Cardiac fibroblast (primary cell): ENCODE results near the gene PACRG.
"Not testable (repeated sequence)": the region's sequence is repeated elsewhere in the genome, so short reads cannot be mapped to it uniquely, and the experiment has no call there.

Experiments
- DNase-seq, 2 donors: peaks; one replicate each; pipeline versions ENCODE4 v3.0.0 to v3.0.0-alpha.2; 2010; ENCODE audit warnings: low read depth in 2 of 2
- H3K4me3 ChIP-seq, 2 donors: replicated peaks in 1 of 2; 1 replicate in 1 of 2; 2 replicates in 1 of 2; pipeline ENCODE4 v1.5.1; 2011; ENCODE audit warnings: low read depth in 2 of 2, low read length in 2 of 2, mild to moderate bottlenecking in 2 of 2, moderate library complexity in 1 of 2
- TF ChIP-seq, protein P1 (sequence below): IDR thresholded peaks from one replicate; pipeline ENCODE4 v1.5.1; 2011; ENCODE audit warnings: low read depth, mild to moderate bottlenecking, low read length, inconsistent platforms

PACRG gene

DNA sequence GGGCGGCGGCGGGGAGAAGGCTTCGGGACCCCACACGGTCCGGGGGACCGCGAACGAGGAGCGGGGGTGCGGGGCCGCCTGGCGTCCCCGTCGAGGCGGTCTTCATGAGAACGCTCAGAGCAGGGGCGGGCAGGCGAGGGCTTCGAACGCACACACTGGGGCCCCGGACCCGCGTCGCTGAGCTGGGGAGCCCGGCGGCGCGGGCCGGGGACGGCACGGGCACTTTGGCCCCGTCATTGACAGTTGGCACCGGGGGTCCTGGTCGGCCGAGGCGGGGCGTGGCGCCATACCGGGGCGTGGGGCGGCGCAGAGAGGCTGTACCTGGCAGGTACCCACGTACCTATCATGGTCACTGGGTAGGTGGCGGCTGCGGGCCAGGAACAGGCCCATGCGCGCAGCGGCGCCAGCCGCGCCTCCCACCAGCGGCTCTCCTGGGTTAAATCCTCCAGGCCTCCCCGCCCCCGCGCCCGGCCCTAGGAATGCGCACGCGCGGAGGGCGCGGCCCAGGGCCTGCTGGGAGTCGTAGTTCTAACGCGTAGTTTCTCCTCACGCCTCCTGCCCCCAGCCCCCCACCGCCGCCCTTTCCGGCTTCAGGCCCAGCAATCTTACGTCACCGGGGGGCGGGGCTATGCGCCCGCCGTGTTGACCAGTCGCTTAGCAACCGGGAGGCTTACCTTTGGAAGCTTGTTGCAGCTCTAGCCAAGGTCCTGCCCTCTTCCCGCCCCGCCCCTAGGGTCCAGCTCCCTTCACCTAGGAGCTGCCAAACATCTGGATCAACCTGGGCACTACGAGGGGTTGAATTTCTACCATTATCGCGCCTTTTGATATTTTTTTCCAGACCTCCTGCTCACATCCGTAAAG, at the start of gene PACRG, which contains the start of gene PRKN:
Gene PACRG (plus strand): TSS at position 653 of the 861 bp plus-strand sequence.
Gene PRKN (minus strand): TSS at position 445 of the 861 bp plus-strand sequence.
- TF ChIP-seq, protein P1, sequence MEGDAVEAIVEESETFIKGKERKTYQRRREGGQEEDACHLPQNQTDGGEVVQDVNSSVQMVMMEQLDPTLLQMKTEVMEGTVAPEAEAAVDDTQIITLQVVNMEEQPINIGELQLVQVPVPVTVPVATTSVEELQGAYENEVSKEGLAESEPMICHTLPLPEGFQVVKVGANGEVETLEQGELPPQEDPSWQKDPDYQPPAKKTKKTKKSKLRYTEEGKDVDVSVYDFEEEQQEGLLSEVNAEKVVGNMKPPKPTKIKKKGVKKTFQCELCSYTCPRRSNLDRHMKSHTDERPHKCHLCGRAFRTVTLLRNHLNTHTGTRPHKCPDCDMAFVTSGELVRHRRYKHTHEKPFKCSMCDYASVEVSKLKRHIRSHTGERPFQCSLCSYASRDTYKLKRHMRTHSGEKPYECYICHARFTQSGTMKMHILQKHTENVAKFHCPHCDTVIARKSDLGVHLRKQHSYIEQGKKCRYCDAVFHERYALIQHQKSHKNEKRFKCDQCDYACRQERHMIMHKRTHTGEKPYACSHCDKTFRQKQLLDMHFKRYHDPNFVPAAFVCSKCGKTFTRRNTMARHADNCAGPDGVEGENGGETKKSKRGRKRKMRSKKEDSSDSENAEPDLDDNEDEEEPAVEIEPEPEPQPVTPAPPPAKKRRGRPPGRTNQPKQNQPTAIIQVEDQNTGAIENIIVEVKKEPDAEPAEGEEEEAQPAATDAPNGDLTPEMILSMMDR: no peak
- H3K4me3 ChIP-seq: peak within 1 kb of the TSS; percentile 75 to 83
- peak; percentile 98 to 99 for DNase-seq

DNA sequence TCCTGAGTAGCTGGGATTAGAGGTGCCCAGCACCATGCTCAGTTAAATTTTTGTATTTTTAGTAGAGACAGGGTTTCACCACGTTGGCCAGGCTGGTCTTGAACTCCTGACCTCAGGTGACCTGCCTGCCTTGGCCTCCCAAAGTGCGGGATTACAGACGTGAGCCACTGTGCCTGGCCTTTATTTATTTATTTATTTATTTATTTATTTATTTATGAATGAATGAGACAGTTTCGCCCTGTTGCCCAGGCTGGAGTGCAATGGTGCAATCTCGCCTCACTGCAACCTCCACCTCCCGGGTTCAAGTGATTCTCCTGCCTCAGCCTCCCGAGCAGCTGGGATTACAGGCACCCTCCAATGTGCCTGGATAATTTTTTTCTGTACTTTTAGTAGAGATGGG, 48.9 kb upstream of the PACRG start:
- not testable (repeated sequence) for H3K4me3 ChIP-seq, DNase-seq

DNA sequence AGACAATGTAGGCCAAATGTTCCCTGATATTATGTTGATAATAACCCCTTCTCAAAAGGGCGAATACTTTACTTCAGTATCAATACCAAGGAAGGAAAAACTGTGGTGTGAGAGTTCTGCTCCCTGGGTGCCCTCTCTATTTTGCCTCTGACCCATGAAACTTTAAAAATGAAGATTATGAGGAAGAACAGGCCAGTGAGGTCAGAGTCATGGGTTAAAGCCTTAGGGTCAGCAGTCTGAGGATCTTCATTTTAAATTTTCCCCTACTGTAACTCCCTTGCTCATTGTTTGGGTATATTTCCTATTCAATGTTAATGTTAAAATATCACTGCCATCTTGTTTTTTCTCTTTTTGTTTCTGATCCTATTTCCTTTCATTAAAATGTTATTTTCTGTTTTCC, 48.1 kb upstream of the PACRG start:
- H3K4me3 ChIP-seq: no peak overlapping the region
- TF ChIP-seq, protein P1: no peak
- DNase-seq: no peak

DNA sequence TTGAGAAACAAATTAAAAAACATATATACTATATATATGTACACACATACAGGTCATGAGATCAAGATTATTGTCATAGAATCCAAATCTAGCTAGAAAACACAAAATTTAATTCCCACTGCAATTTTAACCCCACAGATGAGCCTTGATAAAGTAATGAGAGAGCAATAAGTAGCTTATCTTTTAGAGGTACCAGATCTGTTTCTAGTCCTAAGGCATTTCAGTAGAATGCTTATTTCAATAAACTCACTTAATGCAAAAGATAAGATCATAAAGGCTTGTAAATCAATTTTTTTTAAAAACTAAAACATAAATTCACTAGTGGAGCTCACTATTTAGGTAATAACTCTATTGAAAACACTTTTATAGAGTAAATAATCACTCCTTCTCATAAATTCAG, 47.4 kb upstream of the PACRG start:
- TF ChIP-seq, protein P1: no peak
- no peak for DNase-seq
- no peak overlapping the region for H3K4me3 ChIP-seq

DNA sequence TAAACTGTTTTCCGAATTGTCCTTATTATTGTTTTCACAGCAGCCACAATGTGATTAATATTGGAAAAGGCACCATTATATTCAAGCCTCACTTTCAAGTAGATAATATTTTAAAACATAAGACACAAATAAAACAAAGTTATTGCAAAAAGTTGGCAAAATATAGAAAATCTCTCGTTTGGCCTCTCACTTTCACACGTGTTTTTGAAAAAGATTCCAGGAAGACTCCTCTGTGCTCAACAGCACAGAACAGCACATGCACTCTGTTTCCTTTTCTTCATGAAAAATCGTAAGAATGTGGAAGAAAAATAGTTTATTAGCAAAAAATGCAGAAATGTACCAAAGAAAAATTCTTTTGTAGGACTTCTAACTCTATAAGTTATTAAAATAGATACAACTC, 46.9 kb upstream of the PACRG start:
- DNase-seq: no peak
- TF ChIP-seq, protein P1: no peak

DNA sequence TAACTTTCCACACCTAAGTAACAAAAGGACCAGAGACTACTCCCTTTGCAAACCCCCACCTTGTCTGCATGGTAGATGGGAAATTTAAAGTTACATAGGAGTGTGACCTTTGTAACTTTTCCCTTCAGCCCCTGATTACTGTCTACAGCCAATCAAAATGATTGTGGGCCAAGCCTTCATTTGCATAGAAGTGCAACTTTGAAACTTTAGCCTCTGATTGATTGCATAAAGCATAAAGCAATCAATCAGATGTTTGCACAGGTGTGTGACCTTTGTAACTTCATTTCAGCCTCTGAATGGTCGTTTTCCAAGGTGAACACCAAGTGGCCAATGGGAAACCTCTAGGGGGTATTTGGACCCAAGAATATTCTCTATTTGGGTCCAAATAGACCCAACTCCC, 46.3 kb upstream of the PACRG start:
- no peak for DNase-seq
- TF ChIP-seq, protein P1: no peak
- H3K4me3 ChIP-seq: no peak overlapping the region

More for the DNA sequence above, 46.9 kb upstream of the PACRG start:
- no peak overlapping the region for H3K4me3 ChIP-seq

DNA sequence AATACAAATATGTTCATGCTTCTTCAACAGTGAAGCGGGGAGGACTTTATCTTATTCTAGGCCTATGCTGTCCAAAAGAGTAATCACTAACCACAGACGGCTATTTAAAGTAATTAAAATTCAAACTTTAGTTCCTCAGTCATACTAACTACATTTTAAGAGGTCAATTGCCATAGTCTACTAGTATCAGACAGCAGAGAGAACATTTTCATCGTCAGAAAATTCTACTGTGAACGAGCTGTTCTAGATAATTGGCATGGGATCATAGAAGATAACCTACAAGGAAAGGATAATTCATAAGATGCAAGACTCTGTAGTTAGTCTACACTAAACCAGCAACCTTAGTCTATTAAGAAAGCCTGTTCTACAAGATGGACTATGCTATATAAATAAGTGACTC, 44.6 kb upstream of the PACRG start:
- TF ChIP-seq, protein P1: no peak
- no peak overlapping the region for H3K4me3 ChIP-seq
- DNase-seq: no peak
